HEK293 (cell line): ENCODE data around the gene HIC1.

ENCODE experiments used
- CTCF ChIA-PET: fragments of 350-600 bp; formaldehyde crosslinking; extraction: SDS; loops from one replicate; lab custom pipeline; 2021; ENCODE audit warnings: antibody characterized with exemption; lab: Yijun Ruan, JAX
- POLR2A ChIA-PET: fragments of 300-600 bp; formaldehyde crosslinking; extraction: SDS; loops from one replicate; lab custom pipeline; 2020; ENCODE audit warnings: antibody characterized with exemption, inconsistent platforms; lab: Yijun Ruan, JAX
- H3K27ac ChIP-seq: fragments of 200-500 bp; sonication (Bioruptor generic); 2 replicates; pipeline ENCODE4 v1.5.1; 2014; ENCODE audit warnings: low read depth, low read length, control low read depth, inconsistent platforms; ENCODE audit errors: extremely low read depth
- H3K36me3 ChIP-seq, 2 experiments: fragments of 200-500 bp in 1 of 2; sonication (Bioruptor generic) in 1 of 2; 1 replicate in 1 of 2; 2 replicates in 1 of 2; pipeline ENCODE4 v1.5.1; 2014 to 2017; ENCODE audit warnings: inconsistent platforms in 2 of 2, low read length in 2 of 2; ENCODE audit not compliant: control insufficient read depth in 2 of 2, insufficient read depth in 1 of 2
- H3K4me1 ChIP-seq: fragments of 200-500 bp; sonication (Bioruptor generic); 2 replicates; pipeline ENCODE4 v1.5.1; 2014; ENCODE audit warnings: mild to moderate bottlenecking, low read length, inconsistent platforms; ENCODE audit not compliant: control insufficient read depth, insufficient read depth
- H3K4me3 ChIP-seq: 2 replicates; pipeline ENCODE4 v1.5.1; 2011; ENCODE audit warnings: low read depth, mild to moderate bottlenecking, control low read depth, low read length, moderate library complexity
- H3K9me3 ChIP-seq: fragments of 200-500 bp; sonication (Bioruptor generic); 2 replicates; pipeline ENCODE4 v1.5.1; 2014; ENCODE audit warnings: low read depth, low read length, inconsistent platforms; ENCODE audit not compliant: control insufficient read depth, insufficient read depth
- CTCF ChIP-seq: fragments of 450-650 bp; formaldehyde crosslinking; IDR thresholded peaks from 2 replicates; pipeline ENCODE4 v1.5.1; 2016; ENCODE audit warnings: missing biosample characterization, missing genetic modification characterization
- FEZF1 ChIP-seq: fragments of 450-650 bp; formaldehyde crosslinking; IDR thresholded peaks from 2 replicates; pipeline ENCODE4 v1.5.1; 2016; ENCODE audit warnings: missing biosample characterization, missing genetic modification characterization
- OVOL3 ChIP-seq: fragments of 450-650 bp; formaldehyde crosslinking; IDR thresholded peaks from 2 replicates; pipeline ENCODE4 v1.5.1; 2016; ENCODE audit warnings: missing biosample characterization, missing genetic modification characterization
- PBX3 ChIP-seq: sonication (generic); formaldehyde crosslinking; IDR thresholded peaks from 2 replicates; pipeline ENCODE4 v1.8.1; 2022; ENCODE audit warnings: mild to moderate bottlenecking, moderate library complexity, missing genetic modification reagents
- ZBTB11 ChIP-seq: fragments of 450-650 bp; formaldehyde crosslinking; conservative IDR thresholded peaks from 2 replicates; pipeline ENCODE4 v1.5.1; 2016; ENCODE audit warnings: low read depth, missing biosample characterization, missing genetic modification characterization
- ZBTB26 ChIP-seq: fragments of 450-650 bp; formaldehyde crosslinking; optimal IDR thresholded peaks from 2 replicates; pipeline ENCODE3; 2016; ENCODE audit warnings: missing biosample characterization, mild to moderate bottlenecking, missing genetic modification characterization
- ZNF18 ChIP-seq: fragments of 450-650 bp; formaldehyde crosslinking; IDR thresholded peaks from 2 replicates; pipeline ENCODE4 v1.5.1; 2016; ENCODE audit warnings: missing biosample characterization, missing genetic modification characterization
- ZNF211 ChIP-seq: fragments of 450-650 bp; formaldehyde crosslinking; IDR thresholded peaks from 2 replicates; pipeline ENCODE4 v1.5.1; 2016; ENCODE audit warnings: low read depth, missing biosample characterization, missing genetic modification characterization
- ZNF214 ChIP-seq: fragments of 450-650 bp; formaldehyde crosslinking; IDR thresholded peaks from 2 replicates; pipeline ENCODE4 v1.5.1; 2017; ENCODE audit warnings: missing biosample characterization, mild to moderate bottlenecking, missing genetic modification characterization, borderline replicate concordance
- ZNF292 ChIP-seq: fragments of 450-650 bp; formaldehyde crosslinking; IDR thresholded peaks from 2 replicates; pipeline ENCODE4 v1.5.1; 2016; ENCODE audit warnings: low read depth, missing biosample characterization, missing genetic modification characterization, borderline replicate concordance
- ZNF654 ChIP-seq: fragments of 450-650 bp; formaldehyde crosslinking; IDR thresholded peaks from 2 replicates; pipeline ENCODE4 v1.5.1; 2016; ENCODE audit warnings: low read depth, missing biosample characterization, missing genetic modification characterization
- ZNF768 ChIP-seq: fragments of 450-650 bp; formaldehyde crosslinking; IDR thresholded peaks from 2 replicates; pipeline ENCODE4 v1.5.1; 2018; ENCODE audit warnings: missing biosample characterization, mild to moderate bottlenecking, missing genetic modification characterization
- ZSCAN18 ChIP-seq: fragments of 450-650 bp; formaldehyde crosslinking; IDR thresholded peaks from 2 replicates; pipeline ENCODE4 v1.5.1; 2016; ENCODE audit warnings: missing biosample characterization, missing genetic modification characterization

HIC1 gene

GRCh38 chr17:2093349-2093748 lies 38.4 kb downstream of the HIC1 start:
- Histone ChIP-seq H3K4me1 (peaks cover 4% of the 10 kb centered on the region; the same call in 1 of the 2 replicates), H3K4me3 (no peak overlapping the region), H3K9me3 (no peaks in the 10 kb centered on the region), H3K36me3 (peaks cover 0 to 5% of the 10 kb centered on the region in 2 experiments; a peak in 2 of 3 replicates), H3K27ac (no peak overlapping the region)
- no peak for TF ChIP-seq ZNF768 (tag by site-specific recombination)
- TF ChIP-seq FEZF1 (tag by site-specific recombination) = peak; percentile 35; the same call in 1 of the 2 replicates
- ChIA-PET CTCF (interaction anchor here (0.6 to 4.0 kb wide), 6 partner anchors 19 to 209 kb away, joined by 3 to 24 read pairs (median 4); no protein-coding TSS in a partner anchor), POLR2A (no interaction called here)

- H3K36me3 ChIP-seq = peaks cover 0 to 5% of the 10 kb centered on the region in 2 experiments; a peak in 2 of 3 replicates
- POLR2A ChIA-PET = no interaction called here
- CTCF ChIA-PET = interaction anchor here (0.6 to 1.6 kb wide), 5 partner anchors 31 to 151 kb away, joined by 3 to 8 read pairs (median 4); no protein-coding TSS in a partner anchor
- no peak overlapping the region for H3K27ac ChIP-seq
- H3K4me1 ChIP-seq = peaks cover 4% of the 10 kb centered on the region; the same call in 1 of the 2 replicates
- TF ChIP-seq ZNF654 (peak; percentile 42), ZBTB11 (no peak), ZNF292 (no peak), CTCF (tag by site-specific recombination) (peak; percentile 40; the same call in 1 of the 2 replicates), ZBTB26 (no peak), ZSCAN18 (tag by site-specific recombination) (no peak), ZNF211 (tag by site-specific recombination) (no peak)
- H3K4me3 ChIP-seq = no peak overlapping the region
- no peaks in the 10 kb centered on the region for H3K9me3 ChIP-seq
Observed at GRCh38 chr17:2094891-2095535, 40.1 kb downstream of the HIC1 start.

GRCh38 chr17:2095536-2095910 lies 40.6 kb downstream of the HIC1 start:
- Histone ChIP-seq H3K36me3 (peaks cover 0 to 5% of the 10 kb centered on the region in 2 experiments; a peak in 2 of 3 replicates), H3K4me1 (peaks cover 4% of the 10 kb centered on the region; the same call in 1 of the 2 replicates), H3K4me3 (no peak overlapping the region), H3K9me3 (no peaks in the 10 kb centered on the region), H3K27ac (no peak overlapping the region)
- ChIA-PET POLR2A (no interaction called here), CTCF (interaction anchor here (0.6 to 1.6 kb wide), 5 partner anchors 27 to 151 kb away, joined by 3 to 8 read pairs (median 3); no protein-coding TSS in a partner anchor)
- TF ChIP-seq ZNF18 (tag by site-specific recombination) (no peak), OVOL3 (no peak), ZBTB11 (no peak), ZNF214 (tag by site-specific recombination) (no peak), PBX3 (CRISPR knock-in tag) (no peak)
